GM23338 (cell line): ENCODE data around the gene LUZP2.

Experiments
- ETS1 ChIP-seq: IDR thresholded peaks from 2 replicates; pipeline ENCODE4 v1.6.1; 2016; ENCODE audit warnings: antibody characterized with exemption
- EZH2phosphoT487 ChIP-seq: fragments of 200-600 bp; sonication (generic); IDR thresholded peaks from one replicate; pipeline ENCODE4 v1.8.1; 2018; ENCODE audit warnings: antibody characterized with exemption; ENCODE audit not compliant: unreplicated experiment
- JUNB ChIP-seq: IDR thresholded peaks from one replicate; pipeline ENCODE4 v1.6.1; 2016; ENCODE audit warnings: antibody characterized with exemption; ENCODE audit not compliant: unreplicated experiment
- POLR2AphosphoS5 ChIP-seq: IDR thresholded peaks from 2 replicates; pipeline ENCODE4 v1.6.1; 2016; ENCODE audit warnings: antibody characterized with exemption, low read depth
- REST ChIP-seq: IDR thresholded peaks from one replicate; pipeline ENCODE4 v1.6.1; 2018; ENCODE audit warnings: antibody characterized with exemption; ENCODE audit not compliant: unreplicated experiment
- ZNF331 ChIP-seq: fragments of 250-450 bp; sonication (Bioruptor Pico); IDR thresholded peaks from 2 replicates; pipeline ENCODE4 v1.5.0; 2020; ENCODE audit warnings: low read depth, mild to moderate bottlenecking, moderate library complexity
- TF ChIP-seq, protein P1 (sequence below), 2 experiments: fragments of 200-600 bp in 1 of 2; sonication (generic) in 1 of 2; conservative IDR thresholded peaks; 2 replicates each; pipeline versions ENCODE4 v1.5.1 to v1.6.1; 2016 to 2017; ENCODE audit warnings: antibody characterized with exemption in 2 of 2, low read depth in 2 of 2, mild to moderate bottlenecking in 2 of 2, moderate library complexity in 1 of 2

DNA sequence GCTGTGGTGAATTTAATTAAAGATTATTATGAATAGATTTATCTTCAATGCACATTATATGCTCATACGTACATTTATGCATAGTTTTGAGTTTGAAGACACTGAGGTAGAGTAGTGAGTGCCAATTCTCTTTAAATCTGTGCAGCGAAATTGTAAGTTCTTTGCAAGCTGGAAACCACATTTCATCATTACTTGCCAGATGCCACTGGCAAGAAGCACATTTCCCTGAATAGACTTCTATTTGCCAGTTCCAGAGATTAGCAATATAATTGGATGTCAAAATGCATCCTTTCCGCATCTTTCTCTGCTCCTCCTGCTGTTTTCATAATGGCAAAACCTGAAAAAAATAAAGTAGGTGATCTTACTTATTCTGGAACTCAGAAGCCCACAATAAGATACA, 448.0 kb downstream of the LUZP2 start:
- TF ChIP-seq POLR2AphosphoS5 (no peak), EZH2phosphoT487 (no peak), ZNF331 (CRISPR knock-in tag) (no peak), REST (no peak), JUNB (no peak), ETS1 (no peak)
- TF ChIP-seq, protein P1, sequence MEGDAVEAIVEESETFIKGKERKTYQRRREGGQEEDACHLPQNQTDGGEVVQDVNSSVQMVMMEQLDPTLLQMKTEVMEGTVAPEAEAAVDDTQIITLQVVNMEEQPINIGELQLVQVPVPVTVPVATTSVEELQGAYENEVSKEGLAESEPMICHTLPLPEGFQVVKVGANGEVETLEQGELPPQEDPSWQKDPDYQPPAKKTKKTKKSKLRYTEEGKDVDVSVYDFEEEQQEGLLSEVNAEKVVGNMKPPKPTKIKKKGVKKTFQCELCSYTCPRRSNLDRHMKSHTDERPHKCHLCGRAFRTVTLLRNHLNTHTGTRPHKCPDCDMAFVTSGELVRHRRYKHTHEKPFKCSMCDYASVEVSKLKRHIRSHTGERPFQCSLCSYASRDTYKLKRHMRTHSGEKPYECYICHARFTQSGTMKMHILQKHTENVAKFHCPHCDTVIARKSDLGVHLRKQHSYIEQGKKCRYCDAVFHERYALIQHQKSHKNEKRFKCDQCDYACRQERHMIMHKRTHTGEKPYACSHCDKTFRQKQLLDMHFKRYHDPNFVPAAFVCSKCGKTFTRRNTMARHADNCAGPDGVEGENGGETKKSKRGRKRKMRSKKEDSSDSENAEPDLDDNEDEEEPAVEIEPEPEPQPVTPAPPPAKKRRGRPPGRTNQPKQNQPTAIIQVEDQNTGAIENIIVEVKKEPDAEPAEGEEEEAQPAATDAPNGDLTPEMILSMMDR (conservative IDR thresholded peaks at IDR 0.05; ENCODE audit: low read depth in 2 of 2), result no peak
